ENCODE results near the gene MEOX1.

Gene MEOX1

GRCh38 chr17:43679401-43679800, 17.7 kb upstream of the MEOX1 start:
- no peak for DNase-seq

GRCh38 chr17:43676471-43676870, 14.7 kb upstream of the MEOX1 start:
- DNase-seq = no peak

GRCh38 chr17:43674394-43674793, 12.7 kb upstream of the MEOX1 start:
- DNase-seq = no peak

- DNase-seq = no peak
These were observed 12.0 kb upstream of the MEOX1 start for GRCh38 chr17:43673516-43674323.

GRCh38 chr17:43671755-43672519, 10.2 kb upstream of the MEOX1 start:
- no peak for DNase-seq

- no peak for DNase-seq
These were observed 9.4 kb upstream of the MEOX1 start for GRCh38 chr17:43671031-43671692.

- no peak for DNase-seq
These were observed 8.9 kb upstream of the MEOX1 start for GRCh38 chr17:43670645-43671030.

- DNase-seq = no peak
These were observed 8.4 kb upstream of the MEOX1 start for GRCh38 chr17:43669971-43670644.

- no peak for DNase-seq
These were observed 6.2 kb upstream of the MEOX1 start for GRCh38 chr17:43667947-43668348.

- DNase-seq = no peak
These were observed 5.8 kb upstream of the MEOX1 start for GRCh38 chr17:43667506-43667905.

GRCh38 chr17:43665937-43666236, 4.2 kb upstream of the MEOX1 start:
- no peak for DNase-seq

- DNase-seq = no peak
These were observed 3.6 kb upstream of the MEOX1 start for GRCh38 chr17:43665084-43665936.

GRCh38 chr17:43664096-43664495, 2.4 kb upstream of the MEOX1 start:
- DNase-seq = no peak

GRCh38 chr17:43663383-43663782, 1.7 kb upstream of the MEOX1 start:
- no peak for DNase-seq

GRCh38 chr17:43662413-43663141, 855 bp upstream of the MEOX1 start:
- DNase-seq = no peak

- DNase-seq = no peak
These were observed 767 bp downstream of the MEOX1 start for GRCh38 chr17:43660816-43661493.

- DNase-seq = no peak
These were observed 1.7 kb downstream of the MEOX1 start for GRCh38 chr17:43659823-43660617.

- DNase-seq = no peak
These were observed 2.8 kb downstream of the MEOX1 start for GRCh38 chr17:43658900-43659299.

GRCh38 chr17:43655693-43656255, 5.9 kb downstream of the MEOX1 start:
- DNase-seq = no peak

GRCh38 chr17:43652124-43652480, 9.6 kb downstream of the MEOX1 start:
- no peak for DNase-seq

Measured in activated gamma-delta T cell (primary cell).